ENCODE results near the gene TMEM131.
"Not testable (repeated sequence)": the region's sequence is repeated elsewhere in the genome, so short reads cannot be mapped to it uniquely, and the experiment has no call there.

TMEM131 gene

DNA sequence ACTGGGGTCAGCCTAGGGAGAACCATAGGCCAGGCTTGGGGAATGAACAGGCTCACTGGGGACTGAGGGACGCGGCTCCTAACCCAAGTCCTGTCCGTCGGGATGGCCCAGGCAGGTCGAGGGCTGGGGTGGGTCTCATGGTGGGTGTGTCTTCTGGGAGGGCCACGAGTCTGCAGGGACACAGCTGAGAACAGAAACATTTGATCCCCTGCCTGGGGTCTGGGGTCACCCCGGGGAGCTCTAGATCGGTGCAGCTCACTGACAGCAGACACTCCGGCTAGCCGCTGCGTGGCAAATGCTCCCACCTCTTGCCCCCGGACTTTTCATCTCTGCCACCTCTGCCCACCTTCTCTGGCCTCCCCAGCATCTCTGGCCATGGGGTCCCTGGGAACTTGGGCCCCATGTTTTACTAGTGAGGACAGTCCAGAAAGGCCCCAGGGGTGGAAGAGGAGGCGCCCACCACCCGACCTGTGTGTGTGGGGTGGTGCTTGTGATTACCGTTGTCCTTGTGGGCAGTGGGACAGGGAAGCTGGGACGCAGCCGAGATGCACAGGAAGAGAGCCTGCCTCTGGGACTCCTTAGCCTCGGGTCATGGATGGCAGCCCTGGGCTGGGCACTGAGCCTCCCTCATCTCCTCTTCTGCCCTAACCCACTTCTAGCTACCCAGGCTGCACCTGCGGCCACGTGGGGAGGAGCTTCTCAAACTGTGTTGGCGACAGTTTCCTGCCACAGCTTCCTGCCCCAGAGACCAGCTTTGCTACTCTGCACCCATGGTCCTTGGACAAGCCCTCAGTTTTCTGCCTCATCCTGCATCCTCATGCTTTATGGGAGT, 277.5 kb downstream of the TMEM131 start:
- no peak for DNase-seq

DNA sequence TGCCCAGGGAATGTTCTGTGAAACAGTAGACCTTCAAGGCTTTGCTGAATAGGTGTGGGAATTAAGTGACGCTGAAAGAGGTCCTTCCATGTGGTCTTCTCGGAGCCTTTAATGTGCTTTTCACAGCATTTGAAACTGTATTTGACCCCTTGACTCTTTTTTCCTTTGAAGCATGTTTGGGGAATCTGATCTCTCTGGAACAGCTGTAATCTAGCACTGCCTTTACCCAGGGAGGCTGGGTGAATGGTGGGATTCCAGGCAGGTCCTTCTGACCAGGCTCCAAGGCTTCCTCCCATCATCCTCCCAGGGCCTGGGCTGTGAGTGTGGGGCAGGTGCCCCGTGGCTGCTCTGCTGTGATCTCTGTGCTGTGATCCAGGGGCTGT, 278.1 kb downstream of the TMEM131 start:
- DNase-seq: no peak

DNA sequence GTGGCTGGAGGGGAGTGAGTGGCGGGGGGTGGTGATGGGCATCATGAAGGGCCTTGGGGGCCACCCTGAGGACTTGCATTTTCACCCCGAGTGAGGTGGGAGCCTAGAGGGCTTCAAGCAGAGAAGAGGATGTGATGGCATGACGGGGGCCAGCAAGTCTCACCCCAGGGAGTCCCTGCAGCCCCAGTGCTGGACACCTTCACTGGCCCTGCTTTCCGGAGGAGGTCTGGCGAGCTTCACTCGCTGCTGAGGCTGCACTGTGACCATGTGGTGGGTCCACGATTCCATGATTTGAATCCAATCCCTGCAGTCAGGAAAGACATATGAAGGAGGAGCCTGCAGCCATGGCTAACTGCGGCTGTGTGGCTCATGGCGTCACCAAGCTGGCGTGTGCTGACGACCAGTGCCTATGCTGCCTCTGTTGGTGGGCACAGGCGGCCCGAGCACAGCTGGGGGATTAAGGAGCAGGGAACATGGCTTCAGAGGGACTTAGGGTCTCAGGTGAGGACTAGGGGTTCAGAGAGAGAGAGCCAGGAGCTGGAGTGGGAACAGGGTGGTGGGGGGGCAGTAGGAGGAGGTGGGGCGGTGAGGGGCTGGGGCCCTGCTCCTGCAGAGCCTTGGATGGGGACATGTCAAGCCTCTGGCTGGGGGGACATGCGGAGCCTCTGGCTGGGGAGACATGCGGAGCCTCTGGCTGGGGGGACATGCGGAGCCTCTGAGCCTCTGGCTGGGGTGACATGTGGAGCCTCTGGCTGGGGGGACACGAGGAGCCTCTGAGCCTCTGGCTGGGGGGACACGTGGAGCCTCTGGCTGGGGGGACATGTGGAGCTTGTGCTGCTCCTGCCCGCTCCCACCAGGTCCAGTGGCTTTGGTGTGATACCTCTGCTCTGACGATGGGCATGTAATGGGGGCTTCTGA, 278.8 kb downstream of the TMEM131 start:
- DNase-seq: no peak

DNA sequence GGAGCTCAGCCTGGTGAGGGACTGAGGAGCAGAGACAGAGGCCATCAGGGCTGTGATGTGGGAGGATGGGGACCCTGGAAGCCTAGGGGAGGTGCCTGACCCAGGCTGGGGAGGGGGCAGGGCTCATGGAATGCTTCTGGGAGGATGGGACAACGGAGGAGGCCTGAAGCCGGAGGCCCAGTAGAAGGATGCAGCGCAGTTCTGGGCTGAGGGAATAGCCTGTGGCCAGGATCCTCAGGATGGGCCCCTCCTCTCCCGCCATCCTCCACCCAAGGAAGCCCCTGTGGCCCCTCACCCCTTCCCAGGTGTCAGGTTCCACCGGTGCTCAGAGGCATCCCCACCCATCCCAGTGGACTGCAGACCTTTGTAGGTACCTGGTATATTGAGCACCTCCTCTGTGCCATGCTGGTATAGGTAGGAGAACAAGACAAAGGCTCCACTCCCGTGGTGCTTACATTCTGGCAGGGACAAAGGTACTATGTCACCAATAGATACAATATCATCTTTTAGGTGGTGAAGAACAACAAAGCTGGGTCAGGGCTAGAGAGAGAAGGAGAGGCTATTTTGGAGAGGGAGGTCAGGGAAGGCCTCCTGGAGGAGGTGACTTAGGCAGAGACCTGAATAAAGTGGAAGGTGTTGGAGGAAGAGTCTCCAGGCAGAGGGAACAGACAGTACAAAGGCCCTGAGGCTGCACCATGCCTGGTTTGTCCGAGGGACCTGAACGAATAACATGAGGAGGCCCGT, 279.6 kb downstream of the TMEM131 start:
- no peak for DNase-seq

DNA sequence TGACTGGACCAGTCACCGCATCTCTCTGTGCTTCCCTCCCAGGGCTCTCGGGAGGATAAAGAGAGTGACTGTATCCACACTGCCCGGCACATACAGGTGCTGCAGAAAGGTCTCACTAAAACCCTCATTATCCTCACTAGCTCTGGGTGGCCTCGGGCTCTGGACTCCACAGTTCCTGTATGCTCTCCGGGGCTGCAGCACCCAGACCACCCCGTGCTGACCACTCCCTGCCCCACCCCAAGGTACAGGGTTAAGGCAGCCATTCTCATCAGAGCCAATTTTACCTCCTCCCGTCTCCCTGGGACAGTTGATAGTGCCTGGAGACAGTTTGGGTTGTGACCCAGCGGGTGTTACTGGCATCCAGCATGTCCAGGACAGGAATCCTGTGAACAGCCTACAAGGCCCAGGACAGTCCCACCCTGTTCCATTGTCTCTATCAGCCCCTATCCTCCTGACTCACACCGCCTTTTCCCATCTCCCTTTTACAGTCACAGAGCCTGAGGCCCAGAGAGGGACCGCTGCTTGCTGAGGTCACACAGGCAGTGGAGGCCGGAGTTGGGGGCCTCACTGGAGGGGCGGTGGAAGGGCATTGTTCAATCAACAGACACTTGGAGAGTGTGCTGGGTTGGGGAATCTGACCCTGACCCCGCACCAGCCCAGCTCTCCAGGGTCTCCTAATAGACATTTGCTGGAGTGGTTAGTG, 280.6 kb downstream of the TMEM131 start:
- no peak for DNase-seq

DNA sequence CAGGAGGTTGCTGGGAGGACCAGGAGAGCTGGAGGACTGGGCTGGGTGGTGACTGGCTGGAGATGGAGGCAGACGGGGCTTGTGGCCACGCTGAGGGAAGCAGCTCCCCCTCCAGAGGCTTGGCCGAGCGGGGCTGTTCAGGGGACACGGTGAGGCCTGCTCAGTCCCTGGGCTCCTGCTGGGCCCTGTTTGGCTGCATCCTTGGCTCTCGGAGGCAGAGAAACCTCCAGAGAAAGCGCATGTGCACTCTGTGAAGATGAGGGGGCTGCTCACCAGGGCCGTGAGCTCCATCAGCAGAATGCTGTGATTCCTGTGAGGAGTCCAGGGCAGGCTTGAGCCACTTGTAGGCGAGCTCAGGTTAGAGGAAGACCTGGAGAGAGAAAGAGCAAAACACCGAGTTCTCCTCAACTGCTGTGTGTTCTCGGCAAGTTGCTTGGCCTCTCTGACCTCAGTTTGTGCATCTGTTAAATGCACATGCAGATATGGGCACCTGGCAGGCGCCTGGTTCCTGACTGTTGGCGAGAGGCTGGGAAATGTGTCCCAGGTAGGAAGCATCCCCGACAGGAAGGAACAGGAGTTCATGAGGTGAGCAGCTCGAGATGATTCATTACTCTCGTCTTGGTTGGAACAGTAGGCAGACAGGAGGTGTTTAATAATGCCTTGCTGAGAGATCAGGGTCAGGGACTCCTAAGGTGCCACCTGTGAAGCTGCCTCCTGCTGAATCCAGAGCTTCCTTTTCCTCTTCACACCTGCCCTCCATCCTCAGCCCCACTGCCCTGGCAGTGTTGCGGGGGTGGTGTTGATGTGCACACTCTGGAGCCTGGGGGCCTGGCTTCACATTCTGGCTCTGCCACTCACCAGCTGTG, 281.4 kb downstream of the TMEM131 start:
- no peak for DNase-seq

DNA sequence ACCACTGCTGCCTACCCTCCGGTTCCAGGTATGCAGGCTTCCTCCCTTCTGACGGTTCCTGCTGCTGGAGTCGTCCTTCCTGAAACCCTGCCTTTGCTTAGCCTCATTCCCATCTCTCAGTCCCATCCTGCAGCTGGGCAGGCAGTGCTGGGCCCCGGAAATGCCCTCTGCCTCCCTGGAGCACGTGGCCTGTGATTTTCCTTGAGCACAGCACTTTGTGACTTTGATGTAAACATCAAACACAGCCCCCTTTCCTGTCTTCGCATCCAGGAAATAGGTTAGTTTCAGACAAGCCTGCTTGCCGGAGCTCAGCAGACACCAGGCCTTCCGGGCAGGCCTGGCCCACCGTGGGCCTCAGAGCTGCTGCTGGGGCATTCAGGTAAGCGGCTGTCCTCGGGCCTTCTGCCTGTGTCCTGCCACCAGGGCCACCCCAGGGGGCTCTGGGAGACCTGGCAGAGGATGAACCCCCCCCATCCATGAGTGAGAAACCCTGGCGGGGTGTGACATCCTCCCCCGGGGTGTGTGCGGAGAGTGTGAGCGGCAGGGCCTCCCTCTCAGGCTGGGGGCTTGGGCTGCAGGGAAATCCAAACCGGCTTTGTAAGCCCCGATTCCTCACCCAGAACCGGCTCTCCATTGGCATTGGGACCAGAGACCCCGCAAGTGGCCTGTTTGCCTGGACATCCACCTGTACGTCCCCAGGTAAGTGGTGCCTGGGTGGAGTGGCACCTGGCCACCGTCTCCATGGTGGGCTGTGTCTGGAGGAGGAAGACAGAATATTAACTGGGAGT, 282.3 kb downstream of the TMEM131 start, which contains the start of gene ZAP70:
Gene ZAP70, plus strand, starts transcription at position 281 of the 788 bp plus-strand sequence. CDS start 10,461 bp downstream, outside the sequence.
- no peak for DNase-seq

DNA sequence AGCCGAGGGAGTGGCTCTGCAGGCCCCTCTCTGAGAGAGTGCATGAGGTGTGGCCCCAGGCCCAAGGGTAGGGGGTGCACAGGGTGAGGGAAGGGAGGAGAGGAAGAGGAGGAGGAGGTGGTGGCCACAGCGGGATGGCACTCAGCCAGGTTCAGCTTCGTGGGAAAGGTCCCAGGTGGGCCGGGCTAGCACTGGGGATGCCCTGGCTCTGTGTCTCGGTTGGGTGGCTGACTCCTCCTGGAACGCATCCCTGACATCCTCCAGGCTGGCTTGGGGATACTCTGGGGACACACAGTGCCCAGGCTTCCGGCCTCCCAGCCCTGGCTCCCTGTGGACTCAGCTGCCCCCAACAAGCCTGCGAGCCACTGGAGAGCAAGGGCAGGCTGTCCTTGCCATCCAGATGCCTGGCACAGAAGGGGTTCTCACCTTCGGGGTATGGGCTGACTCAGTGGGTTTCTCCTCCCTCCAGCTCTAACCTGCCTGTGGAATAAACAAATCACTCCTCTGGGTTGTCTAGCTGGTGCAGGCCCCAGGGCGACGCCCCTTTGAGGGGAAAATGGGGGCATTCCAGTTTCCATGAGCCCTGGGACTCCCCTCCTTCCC, 283.0 kb downstream of the TMEM131 start:
- DNase-seq: no peak

DNA sequence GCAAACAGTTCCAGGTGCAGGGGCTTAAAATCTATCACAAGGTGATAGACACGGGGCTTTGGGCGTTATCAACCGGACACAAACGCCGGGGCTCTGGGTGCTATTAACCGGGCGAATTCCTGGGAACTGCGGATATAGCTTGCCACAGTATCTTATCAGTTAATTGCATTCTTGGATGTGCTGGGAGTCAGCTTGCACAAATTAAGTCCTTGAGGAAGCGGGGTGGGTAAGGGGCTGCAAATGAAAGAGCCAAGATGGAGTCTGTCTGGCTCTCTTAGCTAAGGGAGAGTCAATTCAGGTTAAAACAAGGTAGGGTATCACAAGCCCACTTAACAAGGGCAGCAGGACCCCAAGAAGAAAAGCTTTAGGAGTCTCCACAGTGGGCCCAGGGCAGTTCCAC, 283.6 kb downstream of the TMEM131 start:
- not testable (repeated sequence) for DNase-seq

DNA sequence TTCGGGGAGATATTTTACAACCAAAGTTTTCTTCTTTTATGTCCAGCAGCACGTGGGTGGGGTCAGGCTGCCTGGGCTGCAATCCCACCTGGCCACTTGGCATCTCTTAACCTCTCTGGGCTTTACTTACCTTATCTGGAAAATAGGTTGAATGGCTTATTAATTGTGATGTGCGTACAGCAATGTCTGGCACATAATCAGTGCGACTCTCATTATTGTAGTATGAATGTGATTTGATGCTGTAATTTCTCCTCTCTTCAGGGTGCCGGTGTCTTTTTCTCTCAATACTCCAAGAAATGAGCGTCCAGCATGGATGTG, 284.4 kb downstream of the TMEM131 start:
- no peak for DNase-seq

DNA sequence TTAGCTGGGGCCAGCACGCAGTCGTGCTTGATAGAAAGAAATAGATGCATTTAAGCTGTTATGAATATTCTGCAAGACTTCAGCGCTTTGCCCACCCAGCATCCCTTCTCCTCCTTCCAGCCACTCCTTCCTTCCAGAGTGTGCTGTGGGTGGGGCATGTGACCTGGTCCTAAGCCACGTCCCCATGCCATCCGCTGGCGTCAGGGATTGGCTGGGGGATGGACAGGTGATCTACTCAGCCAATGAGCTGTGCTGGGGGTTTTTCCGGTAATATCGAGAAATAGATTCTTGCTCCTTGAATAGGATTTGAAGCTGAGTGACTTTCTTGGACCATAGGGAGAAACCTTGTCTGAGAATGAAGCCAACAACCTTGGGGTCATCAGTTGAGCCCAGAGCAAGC, 287.1 kb downstream of the TMEM131 start:
- no peak for DNase-seq

DNA sequence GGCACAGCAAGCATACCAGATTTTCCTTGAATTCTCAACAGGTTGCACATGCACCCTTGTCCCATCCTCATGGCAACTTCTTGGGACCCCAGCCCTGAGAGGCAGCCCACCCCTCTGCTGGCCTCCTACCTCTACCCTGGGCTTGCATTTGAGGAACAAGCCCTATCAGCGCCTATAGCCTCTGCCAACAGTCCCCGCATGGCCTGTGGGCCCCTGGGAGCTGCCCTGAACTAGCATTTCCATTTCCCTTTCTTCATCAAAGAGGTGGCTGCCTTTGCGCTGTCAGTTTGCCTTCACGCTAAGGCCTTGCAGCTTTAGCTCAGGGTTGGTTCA, 287.7 kb downstream of the TMEM131 start:
- DNase-seq: no peak

DNA sequence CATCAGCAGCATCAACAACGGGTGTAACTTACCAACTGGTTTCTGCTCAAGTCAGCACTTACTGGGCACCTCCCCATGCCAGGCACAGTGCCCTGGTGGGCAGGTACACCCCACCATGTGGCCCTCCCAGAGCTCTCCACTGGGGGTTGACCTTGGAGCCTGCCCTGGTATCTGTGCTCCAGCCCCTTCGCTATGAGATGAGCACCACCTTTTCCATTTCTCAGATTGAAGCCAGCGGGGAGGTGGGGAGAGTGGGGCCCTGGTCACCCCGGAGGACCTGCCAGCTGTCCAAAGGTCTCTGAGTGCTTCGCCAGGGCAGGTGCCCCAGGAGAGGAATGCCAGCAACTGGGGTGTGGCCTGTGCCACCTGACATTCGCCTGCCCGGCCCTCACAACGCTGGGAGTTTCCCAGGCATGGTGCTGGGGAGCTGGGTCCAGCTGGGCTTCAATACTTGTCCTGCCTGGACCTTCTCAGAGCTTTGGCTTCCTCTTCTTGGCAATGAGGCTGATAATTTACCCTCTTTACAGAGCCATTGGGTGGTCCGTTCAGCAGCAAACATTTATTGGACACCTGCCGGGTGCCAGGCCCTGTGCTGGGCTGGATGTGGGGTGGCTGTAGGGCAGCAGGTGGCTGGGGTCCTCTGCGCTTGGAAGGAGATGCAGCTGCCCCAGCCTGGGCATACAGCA, 288.2 kb downstream of the TMEM131 start:
- DNase-seq: no peak

DNA sequence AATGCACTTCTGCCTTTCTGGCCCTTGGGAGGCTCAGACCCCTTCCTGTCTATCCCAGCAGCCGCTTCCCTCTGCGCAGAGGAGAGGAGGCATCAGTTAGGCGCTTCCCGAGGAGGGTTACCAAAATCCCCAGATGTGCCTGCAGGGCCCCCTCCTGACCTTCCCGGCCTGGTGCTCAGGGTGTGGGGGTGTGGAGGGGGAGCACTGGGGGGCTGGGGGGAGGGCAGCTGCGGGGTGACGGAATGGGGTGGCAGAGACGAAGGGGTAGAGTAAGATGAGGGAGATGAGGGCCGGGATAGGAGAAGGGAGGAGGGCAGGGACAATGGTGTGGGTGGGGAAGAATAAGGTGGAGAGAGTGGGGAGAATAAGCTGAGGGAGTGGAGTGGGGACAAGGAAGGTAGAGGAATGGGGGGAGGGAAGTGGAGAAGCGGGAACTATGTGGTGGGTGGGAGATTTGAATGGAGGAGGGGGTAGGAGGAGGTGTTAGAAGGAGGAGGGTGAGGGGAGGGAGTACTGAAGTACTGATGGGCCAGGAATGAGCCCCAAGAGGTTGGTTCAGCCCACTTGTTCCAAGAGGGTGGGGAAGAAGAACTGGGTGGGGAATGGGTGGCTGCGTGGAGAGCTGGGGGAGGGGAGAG, 288.9 kb downstream of the TMEM131 start:
- no peak for DNase-seq

Data from NCI-H1417 treated with DMSO at 0.1 percent for 48 hours (cell line).